NCI-H226 (cell line): ENCODE results near the gene B4GAT1.
"Not testable (repeated sequence)": the region's sequence is repeated elsewhere in the genome, so short reads cannot be mapped to it uniquely, and the experiment has no call there.

ENCODE experiments used
- DNase-seq: peaks from one replicate; pipeline ENCODE4 v3.0.0-alpha.2; 2015

Gene B4GAT1

GRCh38 chr11:66320289-66320688 is 27.1 kb downstream of the B4GAT1 start:
- not testable (repeated sequence) for DNase-seq

GRCh38 chr11:66318600-66318970 is 28.8 kb downstream of the B4GAT1 start:
- DNase-seq: peak; percentile 64

- DNase-seq: peak; percentile 69
Observed at GRCh38 chr11:66317723-66318599, 29.5 kb downstream of the B4GAT1 start.

- DNase-seq: no peak
Observed at GRCh38 chr11:66317322-66317722, 30.1 kb downstream of the B4GAT1 start.

- DNase-seq: no peak
Observed at GRCh38 chr11:66316849-66317251, 30.6 kb downstream of the B4GAT1 start, which contains the start of gene CD248. Gene CD248 (minus strand): TSS chr11:66317044. CDS start chr11:66317027, 17 bp downstream.

GRCh38 chr11:66315921-66316811 is 31.3 kb downstream of the B4GAT1 start:
- no peak for DNase-seq

- DNase-seq: no peak
Observed at GRCh38 chr11:66315498-66315885, 31.9 kb downstream of the B4GAT1 start.

- no peak for DNase-seq
Observed at GRCh38 chr11:66314561-66315497, 32.6 kb downstream of the B4GAT1 start.

GRCh38 chr11:66314186-66314501 is 33.3 kb downstream of the B4GAT1 start:
- DNase-seq: no peak

GRCh38 chr11:66313321-66314185 is 33.9 kb downstream of the B4GAT1 start:
- no peak for DNase-seq

GRCh38 chr11:66312549-66313320 is 34.7 kb downstream of the B4GAT1 start:
- peak; percentile 97 for DNase-seq

- DNase-seq: peak; percentile 90
Observed at GRCh38 chr11:66311965-66312548, 35.4 kb downstream of the B4GAT1 start.

GRCh38 chr11:66311470-66311964 is 35.9 kb downstream of the B4GAT1 start:
- DNase-seq: no peak

GRCh38 chr11:66310803-66311440 is 36.5 kb downstream of the B4GAT1 start:
- DNase-seq: not testable (repeated sequence)

- no peak for DNase-seq
Observed at GRCh38 chr11:66310324-66310723, 37.1 kb downstream of the B4GAT1 start.

- no peak for DNase-seq
Observed at GRCh38 chr11:66309475-66309874, 38.0 kb downstream of the B4GAT1 start.

- no peak for DNase-seq
Observed at GRCh38 chr11:66302656-66303055, 44.8 kb downstream of the B4GAT1 start.

GRCh38 chr11:66299186-66299585 is 48.2 kb downstream of the B4GAT1 start:
- DNase-seq: no peak

- DNase-seq: no peak
Observed at GRCh38 chr11:66297610-66298009, 49.8 kb downstream of the B4GAT1 start.
